Measurements from ENCODE around the gene NVL. TPM values are rescaled to one million over a fixed set of nuclear protein-coding genes. Genes with fewer than 3 reads are reported as not detected.

Gene NVL
- total RNA-seq, 1 donor from 2014 or later = 18.7 TPM

DNA sequence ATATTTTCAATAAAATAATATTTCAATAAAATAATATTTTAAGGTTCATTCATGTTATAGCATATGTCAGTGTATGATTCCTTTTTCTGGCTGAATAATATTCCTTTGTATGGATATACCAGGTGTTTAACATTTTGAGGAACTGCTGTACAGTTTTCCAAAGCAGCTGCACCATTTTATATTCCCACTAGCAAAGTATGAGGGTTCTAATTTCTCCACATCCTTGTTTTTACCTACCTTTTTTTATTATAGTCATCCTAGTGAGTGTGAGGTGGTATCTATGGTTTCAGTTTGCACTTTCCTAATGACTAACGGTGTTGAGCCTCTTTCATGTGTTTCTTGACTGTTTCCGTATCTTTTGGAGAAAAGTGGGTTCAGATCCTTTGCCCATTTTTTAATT lies 141.7 kb downstream of the NVL start:
- H3K9me3 Mint-ChIP-seq (ENCODE audit: low read depth) = peaks cover 4% of the 10 kb centered on the region
- no peak overlapping the region for H3K27ac Mint-ChIP-seq (ENCODE audit: unreplicated experiment)
- no peak overlapping the region for H3K4me3 Mint-ChIP-seq (ENCODE audit: unreplicated experiment)
- TF ChIP-seq, protein P1, sequence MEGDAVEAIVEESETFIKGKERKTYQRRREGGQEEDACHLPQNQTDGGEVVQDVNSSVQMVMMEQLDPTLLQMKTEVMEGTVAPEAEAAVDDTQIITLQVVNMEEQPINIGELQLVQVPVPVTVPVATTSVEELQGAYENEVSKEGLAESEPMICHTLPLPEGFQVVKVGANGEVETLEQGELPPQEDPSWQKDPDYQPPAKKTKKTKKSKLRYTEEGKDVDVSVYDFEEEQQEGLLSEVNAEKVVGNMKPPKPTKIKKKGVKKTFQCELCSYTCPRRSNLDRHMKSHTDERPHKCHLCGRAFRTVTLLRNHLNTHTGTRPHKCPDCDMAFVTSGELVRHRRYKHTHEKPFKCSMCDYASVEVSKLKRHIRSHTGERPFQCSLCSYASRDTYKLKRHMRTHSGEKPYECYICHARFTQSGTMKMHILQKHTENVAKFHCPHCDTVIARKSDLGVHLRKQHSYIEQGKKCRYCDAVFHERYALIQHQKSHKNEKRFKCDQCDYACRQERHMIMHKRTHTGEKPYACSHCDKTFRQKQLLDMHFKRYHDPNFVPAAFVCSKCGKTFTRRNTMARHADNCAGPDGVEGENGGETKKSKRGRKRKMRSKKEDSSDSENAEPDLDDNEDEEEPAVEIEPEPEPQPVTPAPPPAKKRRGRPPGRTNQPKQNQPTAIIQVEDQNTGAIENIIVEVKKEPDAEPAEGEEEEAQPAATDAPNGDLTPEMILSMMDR (IDR thresholded peaks at IDR 0.05) = no peak
- H3K36me3 Mint-ChIP-seq (ENCODE audit: low read depth) = peaks cover 7% of the 10 kb centered on the region
- H3K27me3 Mint-ChIP-seq (ENCODE audit: low read depth) = no peaks in the 10 kb centered on the region
- DNase-seq (ENCODE audit: low spot score) = no peak
- H3K4me1 Mint-ChIP-seq (ENCODE audit: low read depth) = peaks cover 40% of the 10 kb centered on the region

DNA sequence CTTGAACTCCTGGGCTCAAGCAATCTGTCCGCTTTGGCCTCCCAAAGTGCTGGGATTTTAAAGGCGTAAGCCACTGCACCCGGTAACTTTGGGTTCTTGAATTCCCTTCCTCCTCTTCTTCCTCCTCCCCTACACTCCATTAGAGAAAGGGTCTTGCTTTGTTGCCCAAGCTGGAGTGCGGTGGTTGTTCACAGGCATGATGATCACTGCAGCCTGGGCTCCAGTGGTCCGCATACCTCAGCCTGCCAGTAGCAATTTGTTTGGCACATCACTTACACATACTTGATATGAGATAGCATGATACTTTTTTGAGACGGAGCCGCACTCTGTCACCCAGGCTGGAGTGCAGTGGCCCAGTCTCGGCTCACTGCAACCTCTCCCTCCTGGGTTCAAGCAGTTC lies 144.8 kb downstream of the NVL start:
- H3K27me3 Mint-ChIP-seq (ENCODE audit: low read depth) = no peaks in the 10 kb centered on the region
- DNase-seq (ENCODE audit: low spot score) = no peak
- TF ChIP-seq, protein P1 (IDR thresholded peaks at IDR 0.05) = no peak

DNA sequence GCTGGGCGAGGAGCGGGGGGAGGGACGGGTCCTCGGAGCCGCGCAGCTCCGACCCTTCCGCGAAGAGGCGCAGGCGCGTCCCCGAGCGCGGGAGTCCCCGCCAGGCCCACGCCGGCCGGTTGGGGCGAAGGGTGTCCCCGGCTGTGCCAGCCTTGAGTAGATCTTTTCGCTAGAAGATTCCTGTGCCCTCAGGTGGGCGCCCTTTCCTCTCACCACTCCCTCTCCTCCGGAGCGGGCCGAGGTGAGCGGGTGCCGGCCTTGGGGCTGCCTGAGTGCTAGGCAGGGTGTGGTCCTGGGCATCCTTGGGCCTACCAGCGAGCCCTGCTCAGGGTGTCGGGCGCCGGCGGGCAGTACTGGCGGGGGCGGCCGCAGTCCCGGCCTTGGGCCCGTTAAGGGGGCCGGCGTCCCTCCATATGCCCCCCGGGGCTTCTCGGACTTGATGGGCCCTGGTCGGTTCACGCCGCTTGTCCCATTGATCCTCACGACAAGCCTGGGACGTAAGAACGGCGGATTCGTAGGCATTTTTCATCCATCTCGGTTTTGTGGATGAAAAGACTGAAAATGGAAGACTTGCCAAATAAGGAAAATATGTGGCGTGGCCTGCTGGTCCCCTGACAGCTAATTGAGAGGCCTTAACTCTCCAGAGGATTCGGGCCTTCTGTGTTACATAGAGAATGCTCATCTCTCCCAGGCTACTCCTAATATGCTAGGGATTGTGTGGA lies 146.2 kb downstream of the NVL start:
- TF ChIP-seq, protein P1 (IDR thresholded peaks at IDR 0.05) = peak; percentile 31
- peak overlapping the region; percentile 90 for H3K27ac Mint-ChIP-seq (ENCODE audit: unreplicated experiment)
- peaks cover 5% of the 10 kb centered on the region for H3K36me3 Mint-ChIP-seq (ENCODE audit: low read depth)
- peak; percentile 93 for DNase-seq (ENCODE audit: low spot score)
- peaks cover 4% of the 10 kb centered on the region for H3K9me3 Mint-ChIP-seq (ENCODE audit: low read depth)
- peaks cover 40% of the 10 kb centered on the region for H3K4me1 Mint-ChIP-seq (ENCODE audit: low read depth)
- H3K4me3 Mint-ChIP-seq (ENCODE audit: unreplicated experiment) = peak overlapping the region; percentile 85
- no peaks in the 10 kb centered on the region for H3K27me3 Mint-ChIP-seq (ENCODE audit: low read depth)

More for the DNA sequence above, 144.8 kb downstream of the NVL start:
- peaks cover 47% of the 10 kb centered on the region for H3K4me1 Mint-ChIP-seq (ENCODE audit: low read depth)
- H3K9me3 Mint-ChIP-seq (ENCODE audit: low read depth) = peaks cover 4% of the 10 kb centered on the region
- H3K36me3 Mint-ChIP-seq (ENCODE audit: low read depth) = peaks cover 5% of the 10 kb centered on the region
- peak overlapping the region; percentile 79 for H3K27ac Mint-ChIP-seq (ENCODE audit: unreplicated experiment)
- H3K4me3 Mint-ChIP-seq (ENCODE audit: unreplicated experiment) = peak overlapping the region; percentile 85

DNA sequence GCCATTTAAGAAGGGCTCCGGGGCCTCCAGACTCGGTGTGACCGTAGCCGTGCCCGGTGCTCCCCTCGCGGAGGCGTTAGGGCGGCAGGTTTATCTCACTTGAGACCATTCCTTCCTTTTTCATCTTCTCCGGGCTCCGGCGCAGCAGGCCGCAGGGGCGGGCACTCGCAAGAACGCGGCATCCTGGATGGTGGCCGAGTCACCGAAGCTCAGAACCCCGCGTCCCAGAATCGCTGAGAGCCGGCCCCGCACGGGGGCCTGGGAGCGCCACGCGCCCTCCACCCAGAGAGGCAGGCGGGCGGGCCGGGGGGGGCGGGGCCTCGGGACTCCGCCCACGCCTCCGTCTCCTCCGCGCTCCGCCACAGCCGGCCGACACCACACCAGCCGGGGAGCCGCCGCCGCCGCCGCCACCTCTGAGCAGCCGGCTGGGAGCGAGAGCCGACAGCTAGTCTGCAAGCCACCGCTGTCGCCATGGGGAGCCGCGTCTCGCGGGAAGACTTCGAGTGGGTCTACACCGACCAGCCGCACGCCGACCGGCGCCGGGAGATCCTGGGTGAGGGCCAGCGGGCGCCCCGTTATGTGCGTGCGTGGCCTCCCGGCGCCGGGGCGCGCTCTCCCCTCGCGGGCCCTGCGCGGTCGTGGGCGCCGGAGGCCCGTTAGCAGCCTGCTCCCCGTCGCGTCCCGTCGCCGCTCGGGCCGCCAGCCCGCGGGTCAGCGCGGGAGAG lies 146.9 kb downstream of the NVL start, which contains the start of gene DEGS1:
Gene DEGS1 (plus strand): TSS at position 375 of the 725 bp plus-strand sequence. CDS start 97 bp downstream, at position 472.
- TF ChIP-seq, protein P1 (IDR thresholded peaks at IDR 0.05) = no peak
- no peaks in the 10 kb centered on the region for H3K9me3 Mint-ChIP-seq (ENCODE audit: low read depth)
- peak; percentile 97 for DNase-seq (ENCODE audit: low spot score)
- H3K36me3 Mint-ChIP-seq (ENCODE audit: low read depth) = peaks cover 2% of the 10 kb centered on the region
- peak within 1 kb of the TSS; percentile 85 for H3K4me3 Mint-ChIP-seq (ENCODE audit: unreplicated experiment)
- peak within 1 kb of the TSS; percentile 93 for H3K27ac Mint-ChIP-seq (ENCODE audit: unreplicated experiment)
- H3K4me1 Mint-ChIP-seq (ENCODE audit: low read depth) = peaks cover 37% of the 10 kb centered on the region
- no peaks in the 10 kb centered on the region for H3K27me3 Mint-ChIP-seq (ENCODE audit: low read depth)

DNA sequence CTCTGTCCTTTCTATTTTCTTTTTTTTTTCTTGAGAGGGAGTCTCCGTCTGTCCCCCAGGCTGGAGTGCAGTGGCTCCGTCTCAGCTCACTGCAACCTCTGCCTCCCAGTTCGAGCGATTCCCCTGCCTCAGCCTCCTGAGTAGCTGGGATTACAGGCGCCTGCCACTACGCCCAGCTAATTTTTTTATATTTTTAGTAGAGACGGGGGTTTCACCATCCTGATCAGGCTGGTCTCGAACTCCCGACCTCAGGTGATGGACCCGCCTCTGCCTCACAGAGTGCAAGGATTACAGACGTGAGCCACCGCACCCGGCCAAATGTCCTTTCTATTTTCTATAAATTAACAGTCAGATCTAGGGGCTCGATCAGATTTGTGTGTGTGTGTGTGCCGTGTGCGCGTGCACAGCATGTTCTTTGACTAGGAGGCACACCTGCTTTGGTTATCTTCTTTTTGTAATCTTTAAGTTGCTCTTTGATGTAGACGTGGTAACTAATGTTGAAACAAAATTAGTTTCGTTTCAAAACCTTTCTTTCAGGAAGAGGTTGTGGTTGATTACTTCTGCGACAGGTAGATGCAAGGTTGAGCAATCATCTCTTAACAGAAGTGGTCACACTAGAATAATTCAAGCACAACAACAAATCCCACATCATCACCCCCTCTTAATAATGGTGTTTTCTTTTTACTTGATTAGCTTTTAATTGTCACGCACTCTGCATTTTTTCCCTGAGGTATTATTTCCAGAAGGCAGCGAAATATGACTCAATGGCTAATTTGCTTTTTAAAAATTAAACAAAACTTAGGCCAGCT lies 147.7 kb downstream of the NVL start:
- H3K27ac Mint-ChIP-seq (ENCODE audit: unreplicated experiment) = peak overlapping the region; percentile 93
- peaks cover 37% of the 10 kb centered on the region for H3K4me1 Mint-ChIP-seq (ENCODE audit: low read depth)

More for the DNA sequence above, 147.7 kb downstream of the NVL start:
- TF ChIP-seq, protein P1 (IDR thresholded peaks at IDR 0.05) = no peak
- H3K27me3 Mint-ChIP-seq (ENCODE audit: low read depth) = no peaks in the 10 kb centered on the region
- no peaks in the 10 kb centered on the region for H3K9me3 Mint-ChIP-seq (ENCODE audit: low read depth)
- H3K36me3 Mint-ChIP-seq (ENCODE audit: low read depth) = peaks cover 2% of the 10 kb centered on the region
- DNase-seq (ENCODE audit: low spot score) = no peak
- H3K4me3 Mint-ChIP-seq (ENCODE audit: unreplicated experiment) = peak overlapping the region; percentile 79

All from chondrocyte (in vitro differentiated cells).